ENCODE data around the gene SLC6A18. TPM values are rescaled to one million over a fixed set of nuclear protein-coding genes. Genes with fewer than 3 reads are reported as not detected.

SLC6A18 gene
- polyA plus RNA-seq, 1 of the 3 experiments (the other 2 are of a cell fraction), result not detected

DNA sequence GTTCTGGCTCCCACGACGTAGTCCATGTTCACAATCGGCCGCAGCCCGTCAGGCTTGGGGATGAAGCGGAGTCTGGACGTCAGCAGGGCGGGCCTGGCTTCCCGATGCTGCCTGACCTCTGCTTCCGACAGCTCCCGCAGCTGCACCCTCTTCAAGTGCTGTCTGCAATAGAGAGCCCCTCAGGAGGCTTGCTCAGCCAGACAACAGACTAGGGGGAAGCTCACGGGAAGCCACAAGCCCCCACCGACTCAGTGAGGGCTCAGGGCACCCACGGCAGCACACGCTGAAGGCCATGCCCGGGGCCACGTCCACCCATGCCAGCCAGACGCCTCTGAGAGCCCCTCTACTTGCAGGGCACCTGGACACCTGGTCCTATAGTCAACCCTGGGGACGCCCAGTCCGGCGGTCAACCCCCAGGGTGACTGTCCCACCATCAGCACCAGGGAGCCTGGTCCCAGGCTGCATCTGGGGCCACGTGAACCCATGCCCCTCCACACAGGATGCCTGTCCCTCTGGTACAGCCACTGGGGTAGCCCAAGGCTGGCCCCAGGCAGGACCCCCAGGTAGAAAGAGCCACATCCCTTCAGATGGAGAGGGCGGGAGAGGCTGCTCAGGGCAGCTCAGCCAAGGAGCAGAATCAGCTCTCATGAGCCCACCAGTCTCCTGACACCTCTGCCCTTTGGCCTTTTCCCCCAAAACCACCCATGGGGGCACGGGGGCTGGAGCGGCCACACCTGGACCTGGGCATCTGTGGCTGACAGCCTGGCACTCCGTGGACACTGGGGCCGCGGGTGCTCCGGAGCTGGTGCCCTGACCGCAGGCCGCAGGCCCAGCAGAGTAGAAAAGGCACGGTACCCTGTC lies 55.2 kb downstream of the SLC6A18 start:
- H3K9ac ChIP-seq, result no peak overlapping the region
- ChIA-PET CTCF (no interaction called here), POLR2A (no interaction called here)
- no peaks in the 10 kb centered on the region for H3K4me1 ChIP-seq (ENCODE audit: control insufficient read depth in 1 of 2, insufficient read depth in 2 of 2, low read depth in 1 of 2, low read length in 1 of 2)
- H4K20me1 ChIP-seq (ENCODE audit: insufficient read depth), result no peaks in the 10 kb centered on the region
- H3K9me3 ChIP-seq, result no peaks in the 10 kb centered on the region
- H2AFZ ChIP-seq (ENCODE audit: low read depth), result no peak overlapping the region
- DNase-seq, result no peak
- 63% methylated on average over 17 of the region's 32 CpGs for WGBS (ENCODE audit: low lambda C conversion rate)
- H3K4me2 ChIP-seq, result no peak overlapping the region
- H3F3A ChIP-seq (replicated peaks; ENCODE audit: insufficient read depth), result no peaks in the 10 kb centered on the region
- H3K36me3 ChIP-seq (replicated peaks in 1 of 2; ENCODE audit: control insufficient read depth in 1 of 2, insufficient read depth in 2 of 2, low read length in 1 of 2), result no peaks in the 10 kb centered on the region
- H3K27me3 ChIP-seq (ENCODE audit: insufficient read depth), result no peaks in the 10 kb centered on the region
- H3K4me3 ChIP-seq (ENCODE audit: low read depth in 2 of 2, low read length in 1 of 2), result no peak overlapping the region
- no peaks in the 10 kb centered on the region for H3K79me2 ChIP-seq (ENCODE audit: insufficient read depth)
- H3K9me2 ChIP-seq, result no peaks in the 10 kb centered on the region
- H3K27ac ChIP-seq (ENCODE audit: low read depth in 2 of 2, low read length in 1 of 2), result no peak overlapping the region
- TF ChIP-seq, protein P1, sequence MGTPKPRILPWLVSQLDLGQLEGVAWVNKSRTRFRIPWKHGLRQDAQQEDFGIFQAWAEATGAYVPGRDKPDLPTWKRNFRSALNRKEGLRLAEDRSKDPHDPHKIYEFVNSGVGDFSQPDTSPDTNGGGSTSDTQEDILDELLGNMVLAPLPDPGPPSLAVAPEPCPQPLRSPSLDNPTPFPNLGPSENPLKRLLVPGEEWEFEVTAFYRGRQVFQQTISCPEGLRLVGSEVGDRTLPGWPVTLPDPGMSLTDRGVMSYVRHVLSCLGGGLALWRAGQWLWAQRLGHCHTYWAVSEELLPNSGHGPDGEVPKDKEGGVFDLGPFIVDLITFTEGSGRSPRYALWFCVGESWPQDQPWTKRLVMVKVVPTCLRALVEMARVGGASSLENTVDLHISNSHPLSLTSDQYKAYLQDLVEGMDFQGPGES (IDR thresholded peaks at IDR 0.05; ENCODE audit: low read depth, low read length), result no peak
- TF ChIP-seq MXI1 (IDR thresholded peaks at IDR 0.05; ENCODE audit: low read depth, low read length) (no peak), RCOR1 (IDR thresholded peaks at IDR 0.05; ENCODE audit: low read length) (no peak), SMC3 (IDR thresholded peaks at IDR 0.05; ENCODE audit: low read depth, low read length) (no peak), RXRA (IDR thresholded peaks at IDR 0.05; ENCODE audit: borderline replicate concordance, low read depth) (no peak), FOXJ3 (CRISPR knock-in tag; IDR thresholded peaks at IDR 0.05) (no peak), SIN3A (IDR thresholded peaks at IDR 0.05; ENCODE audit: borderline replicate concordance, low read depth, low read length) (no peak), NFIC (IDR thresholded peaks at IDR 0.05; ENCODE audit: borderline replicate concordance) (no peak), GATA2 (CRISPR knock-in tag; IDR thresholded peaks at IDR 0.05) (no peak), POLR2AphosphoS5 (IDR thresholded peaks at IDR 0.05; ENCODE audit: low read depth, low read length) (no peak), EP300 (IDR thresholded peaks at IDR 0.05; ENCODE audit: borderline replicate concordance in 1 of 2, low read depth in 1 of 2, low read length in 1 of 2) (no peak), TEAD4 (IDR thresholded peaks at IDR 0.05; ENCODE audit: borderline replicate concordance, insufficient read depth) (no peak), ELF1 (IDR thresholded peaks at IDR 0.05) (no peak), TCF12 (IDR thresholded peaks at IDR 0.05) (no peak), RAD21 (IDR thresholded peaks at IDR 0.05; ENCODE audit: low read length) (no peak)
- TF ChIP-seq, protein P2, sequence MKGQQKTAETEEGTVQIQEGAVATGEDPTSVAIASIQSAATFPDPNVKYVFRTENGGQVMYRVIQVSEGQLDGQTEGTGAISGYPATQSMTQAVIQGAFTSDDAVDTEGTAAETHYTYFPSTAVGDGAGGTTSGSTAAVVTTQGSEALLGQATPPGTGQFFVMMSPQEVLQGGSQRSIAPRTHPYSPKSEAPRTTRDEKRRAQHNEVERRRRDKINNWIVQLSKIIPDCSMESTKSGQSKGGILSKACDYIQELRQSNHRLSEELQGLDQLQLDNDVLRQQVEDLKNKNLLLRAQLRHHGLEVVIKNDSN (IDR thresholded peaks at IDR 0.05; ENCODE audit: borderline replicate concordance, low read depth), result no peak
- TF ChIP-seq, protein P3, sequence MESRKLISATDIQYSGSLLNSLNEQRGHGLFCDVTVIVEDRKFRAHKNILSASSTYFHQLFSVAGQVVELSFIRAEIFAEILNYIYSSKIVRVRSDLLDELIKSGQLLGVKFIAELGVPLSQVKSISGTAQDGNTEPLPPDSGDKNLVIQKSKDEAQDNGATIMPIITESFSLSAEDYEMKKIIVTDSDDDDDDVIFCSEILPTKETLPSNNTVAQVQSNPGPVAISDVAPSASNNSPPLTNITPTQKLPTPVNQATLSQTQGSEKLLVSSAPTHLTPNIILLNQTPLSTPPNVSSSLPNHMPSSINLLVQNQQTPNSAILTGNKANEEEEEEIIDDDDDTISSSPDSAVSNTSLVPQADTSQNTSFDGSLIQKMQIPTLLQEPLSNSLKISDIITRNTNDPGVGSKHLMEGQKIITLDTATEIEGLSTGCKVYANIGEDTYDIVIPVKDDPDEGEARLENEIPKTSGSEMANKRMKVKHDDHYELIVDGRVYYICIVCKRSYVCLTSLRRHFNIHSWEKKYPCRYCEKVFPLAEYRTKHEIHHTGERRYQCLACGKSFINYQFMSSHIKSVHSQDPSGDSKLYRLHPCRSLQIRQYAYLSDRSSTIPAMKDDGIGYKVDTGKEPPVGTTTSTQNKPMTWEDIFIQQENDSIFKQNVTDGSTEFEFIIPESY (IDR thresholded peaks at IDR 0.05; ENCODE audit: borderline replicate concordance, low read depth), result no peak
- TF ChIP-seq, protein P4, sequence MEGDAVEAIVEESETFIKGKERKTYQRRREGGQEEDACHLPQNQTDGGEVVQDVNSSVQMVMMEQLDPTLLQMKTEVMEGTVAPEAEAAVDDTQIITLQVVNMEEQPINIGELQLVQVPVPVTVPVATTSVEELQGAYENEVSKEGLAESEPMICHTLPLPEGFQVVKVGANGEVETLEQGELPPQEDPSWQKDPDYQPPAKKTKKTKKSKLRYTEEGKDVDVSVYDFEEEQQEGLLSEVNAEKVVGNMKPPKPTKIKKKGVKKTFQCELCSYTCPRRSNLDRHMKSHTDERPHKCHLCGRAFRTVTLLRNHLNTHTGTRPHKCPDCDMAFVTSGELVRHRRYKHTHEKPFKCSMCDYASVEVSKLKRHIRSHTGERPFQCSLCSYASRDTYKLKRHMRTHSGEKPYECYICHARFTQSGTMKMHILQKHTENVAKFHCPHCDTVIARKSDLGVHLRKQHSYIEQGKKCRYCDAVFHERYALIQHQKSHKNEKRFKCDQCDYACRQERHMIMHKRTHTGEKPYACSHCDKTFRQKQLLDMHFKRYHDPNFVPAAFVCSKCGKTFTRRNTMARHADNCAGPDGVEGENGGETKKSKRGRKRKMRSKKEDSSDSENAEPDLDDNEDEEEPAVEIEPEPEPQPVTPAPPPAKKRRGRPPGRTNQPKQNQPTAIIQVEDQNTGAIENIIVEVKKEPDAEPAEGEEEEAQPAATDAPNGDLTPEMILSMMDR (IDR thresholded peaks at IDR 0.05), result no peak
- TF ChIP-seq, protein P5, sequence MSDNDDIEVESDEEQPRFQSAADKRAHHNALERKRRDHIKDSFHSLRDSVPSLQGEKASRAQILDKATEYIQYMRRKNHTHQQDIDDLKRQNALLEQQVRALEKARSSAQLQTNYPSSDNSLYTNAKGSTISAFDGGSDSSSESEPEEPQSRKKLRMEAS (IDR thresholded peaks at IDR 0.05; ENCODE audit: low read depth), result no peak

Data from SK-N-SH (cell line).